Left cardiac atrium (tissue), 4 donors: Measurements from ENCODE around the gene KIF18B. TPM values are rescaled to one million over a fixed set of nuclear protein-coding genes. Genes with fewer than 3 reads are reported as not detected.

Experiments
- ATAC-seq, 2 donors: fragments of 200-7000 bp; cut with Tn5 transposase; one replicate each; pipeline ENCODE4 v1.9.1; 2020; ENCODE audit warnings: mild to moderate bottlenecking in 2 of 2, moderate library complexity in 2 of 2
- DNase-seq: peaks from one replicate; pipeline ENCODE4 v3.0.0-alpha.2; 2020
- intact Hi-C, 2 donors: fragments of 100-400 bp; cut with DNase I; formaldehyde crosslinking; loops; one replicate each; pipeline versions ENCODE4 v1.14.1 to v1.15.1; 2022 to 2023
- total RNA-seq, 2 donors: library from RNA; stranded (reverse); fragmentation: NEBNext Ultra II Directional; extraction: Animal tissue kit (Norgen Biotek cat#: 25700); gene quantifications; one replicate each; pipeline ENCODE4 v1.2.1, GENCODE V29; 2021
- donor health status: DM: no; HTN: yes; CAD: no.
- donor health status: DM: no; HTN: yes; CAD: no; lungs with severe emphysema.
- donor health status: DM: yes; HTN: yes; CAD: no.
- donor health status: Dilated cardiomyopathy.

The KIF18B gene
- total RNA-seq, 2 donors from 2014 or later: 0.16 to 0.85 TPM

DNA sequence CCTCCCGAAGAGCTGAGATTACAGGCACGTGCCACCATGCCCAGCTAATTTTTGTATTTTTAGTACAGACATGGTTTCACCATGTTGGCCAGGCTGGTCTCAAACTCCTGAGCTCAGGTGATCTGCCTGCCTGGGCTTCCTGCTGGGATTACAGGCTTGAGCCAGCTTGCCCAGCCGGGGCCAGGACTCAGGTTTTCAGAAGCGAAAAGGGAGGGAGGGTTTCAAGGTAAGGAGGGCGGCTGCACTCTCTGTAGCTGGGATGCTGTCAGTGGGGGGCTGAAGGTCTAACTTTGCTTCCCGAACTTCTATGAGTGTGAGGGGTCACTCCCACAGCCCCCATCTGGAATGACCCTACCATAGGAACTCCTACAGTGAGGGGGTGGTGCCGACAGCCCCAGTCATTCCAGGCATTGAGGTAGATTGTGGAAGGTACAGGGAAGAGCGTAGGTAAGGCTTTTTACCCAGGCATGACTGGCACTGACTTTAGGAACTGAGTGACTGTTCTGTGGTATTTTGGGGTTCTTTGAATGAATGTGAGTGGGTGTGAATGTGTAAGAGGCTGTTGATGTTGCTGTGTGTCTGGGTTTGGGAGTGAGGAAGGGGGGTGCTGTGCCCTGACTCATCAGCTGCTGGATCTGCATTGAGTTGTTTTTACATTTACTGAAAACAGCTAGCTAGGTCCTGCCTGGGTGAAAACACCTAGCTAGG is 24.4 kb upstream of the KIF18B start:
- ATAC-seq: peak in 1 of 2 donors; percentile 8
- no peak for DNase-seq
- intact Hi-C loops: no loop called here

DNA sequence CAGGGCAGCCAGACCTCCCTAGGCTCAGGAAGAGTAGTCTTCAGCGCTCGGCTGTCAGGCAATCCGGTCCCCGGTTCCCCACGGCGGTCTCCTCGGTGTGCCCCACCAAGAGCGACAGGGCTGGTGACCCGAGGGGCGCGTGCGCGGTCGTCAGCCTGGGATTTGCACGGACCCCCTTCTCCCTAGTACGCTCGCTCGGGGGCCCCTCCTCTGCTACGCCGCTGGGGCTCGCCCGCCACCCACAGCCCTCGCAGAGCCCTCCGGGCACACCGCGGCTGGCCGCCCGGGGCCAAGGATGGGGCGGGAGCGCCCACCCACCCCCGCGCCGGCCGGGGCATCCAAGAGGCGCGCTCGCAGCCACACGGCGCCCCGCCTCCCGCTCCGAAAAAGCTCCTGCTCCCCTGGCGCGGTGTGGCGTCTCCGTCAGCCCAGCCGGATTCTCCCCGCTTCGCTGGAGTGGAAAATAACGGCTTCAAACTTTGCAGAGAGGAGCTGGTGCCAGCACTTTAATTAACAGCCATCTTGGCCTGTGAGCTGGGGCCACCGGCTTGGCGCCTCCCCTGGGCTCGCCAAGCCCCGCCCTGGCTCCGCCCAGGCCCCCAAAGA is 22.7 kb upstream of the KIF18B start:
- intact Hi-C loops: no loop called here
- peak; percentile 21 to 33 for ATAC-seq
- DNase-seq: peak; percentile 49

DNA sequence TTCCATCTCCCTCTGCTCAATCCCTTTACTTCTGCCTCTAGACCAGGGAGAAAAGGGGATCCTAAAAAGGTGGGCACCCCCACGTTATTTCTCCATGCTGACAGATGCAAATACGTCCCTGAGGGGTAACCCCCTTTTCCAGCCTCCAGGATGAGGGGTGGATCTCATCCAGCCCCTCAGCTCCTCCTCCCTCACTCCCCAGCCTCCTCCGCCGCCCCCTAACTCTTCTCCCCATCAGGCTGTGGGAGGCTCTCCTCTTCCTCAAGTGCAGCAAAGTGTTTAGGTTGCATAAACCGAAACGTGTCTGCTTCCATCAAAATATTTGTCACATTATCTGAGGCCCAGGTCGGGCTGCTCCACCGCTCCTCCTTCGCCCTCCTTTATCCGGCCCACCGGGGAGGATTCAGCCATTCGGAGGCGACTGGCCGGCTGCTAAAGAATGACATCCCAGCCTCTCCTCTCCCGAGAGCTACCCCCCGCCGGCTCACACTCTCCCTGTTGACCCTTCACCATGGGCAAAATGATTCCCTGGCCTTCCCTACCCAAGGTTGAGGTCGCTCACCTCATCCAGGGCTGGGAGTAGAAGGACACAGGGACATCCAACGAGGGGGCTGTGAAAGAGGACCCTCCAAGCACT is 21.7 kb upstream of the KIF18B start:
- DNase-seq (no peak), ATAC-seq (no peak)
- intact Hi-C loops: no loop called here

GRCh38 chr17:44968225-44969143 is 20.9 kb upstream of the KIF18B start, which contains the start of gene C1QL1:
Gene C1QL1 (minus strand): TSS chr17:44968303. CDS start chr17:44968048, 255 bp downstream.
- peak; percentile 96 to 98 for ATAC-seq
- DNase-seq: peak; percentile 94
- intact Hi-C loops: no loop called here

DNA sequence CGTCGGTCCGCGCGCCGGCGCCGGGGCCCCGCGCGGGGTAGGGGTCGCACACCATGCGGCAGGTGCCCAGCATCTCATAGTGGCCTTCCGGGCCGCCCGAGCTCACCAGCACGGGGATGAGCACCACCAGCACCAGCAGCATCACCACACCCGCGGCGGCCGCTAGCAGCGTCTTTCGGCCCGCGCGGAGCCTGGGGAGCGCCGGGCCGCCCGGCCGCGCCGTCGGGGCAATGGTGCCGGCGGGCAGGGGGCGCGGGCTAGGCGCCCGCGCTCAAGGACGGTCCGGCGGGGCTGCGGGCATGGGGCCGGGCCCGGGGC is 20.3 kb upstream of the KIF18B start:
- ATAC-seq: no peak
- intact Hi-C loops: no loop called here
- no peak for DNase-seq

DNA sequence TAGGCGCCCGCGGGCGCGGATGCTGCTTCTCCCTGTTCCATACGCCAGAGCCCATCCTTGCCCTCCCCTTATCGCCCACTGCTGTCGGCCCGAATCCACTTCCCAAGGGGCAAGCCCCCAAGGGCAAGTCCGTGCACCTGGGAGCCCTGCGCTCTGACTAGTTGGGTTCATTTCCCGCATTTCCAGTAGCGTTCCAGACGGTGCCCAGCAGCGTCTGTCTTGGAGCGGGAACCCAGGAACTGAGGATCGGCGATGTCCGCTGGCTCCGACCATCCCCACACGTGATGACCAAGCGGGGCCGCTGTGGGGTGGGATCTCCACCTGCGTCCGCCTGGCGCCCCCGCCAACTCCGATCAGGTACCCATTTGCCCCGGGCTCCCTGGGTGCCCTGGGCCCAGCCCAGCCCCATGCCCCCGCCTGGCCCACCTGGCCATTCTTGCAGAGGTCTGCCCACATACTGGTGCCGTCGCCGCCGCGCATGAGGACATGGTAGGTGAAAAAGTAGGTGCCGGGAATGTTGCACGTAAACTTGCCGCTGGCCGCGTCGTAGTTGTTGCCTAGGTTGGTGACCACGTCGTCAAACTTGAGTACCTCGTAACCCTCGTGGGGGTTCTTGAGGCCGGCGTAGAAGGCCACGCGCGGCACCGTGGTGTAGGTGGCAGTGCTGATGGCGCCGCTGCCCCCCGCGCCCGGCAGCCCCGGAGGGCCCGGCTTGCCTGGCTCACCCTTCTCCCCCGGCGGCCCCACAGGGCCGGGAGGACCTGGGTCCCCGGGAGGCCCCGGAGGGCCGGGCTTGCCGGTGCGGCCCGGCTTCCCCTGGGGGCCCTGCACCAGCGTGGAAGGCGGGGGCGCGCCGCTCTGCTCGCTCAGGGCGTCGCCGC is 19.7 kb upstream of the KIF18B start:
- intact Hi-C loops: no loop called here
- ATAC-seq (no peak), DNase-seq (no peak)

DNA sequence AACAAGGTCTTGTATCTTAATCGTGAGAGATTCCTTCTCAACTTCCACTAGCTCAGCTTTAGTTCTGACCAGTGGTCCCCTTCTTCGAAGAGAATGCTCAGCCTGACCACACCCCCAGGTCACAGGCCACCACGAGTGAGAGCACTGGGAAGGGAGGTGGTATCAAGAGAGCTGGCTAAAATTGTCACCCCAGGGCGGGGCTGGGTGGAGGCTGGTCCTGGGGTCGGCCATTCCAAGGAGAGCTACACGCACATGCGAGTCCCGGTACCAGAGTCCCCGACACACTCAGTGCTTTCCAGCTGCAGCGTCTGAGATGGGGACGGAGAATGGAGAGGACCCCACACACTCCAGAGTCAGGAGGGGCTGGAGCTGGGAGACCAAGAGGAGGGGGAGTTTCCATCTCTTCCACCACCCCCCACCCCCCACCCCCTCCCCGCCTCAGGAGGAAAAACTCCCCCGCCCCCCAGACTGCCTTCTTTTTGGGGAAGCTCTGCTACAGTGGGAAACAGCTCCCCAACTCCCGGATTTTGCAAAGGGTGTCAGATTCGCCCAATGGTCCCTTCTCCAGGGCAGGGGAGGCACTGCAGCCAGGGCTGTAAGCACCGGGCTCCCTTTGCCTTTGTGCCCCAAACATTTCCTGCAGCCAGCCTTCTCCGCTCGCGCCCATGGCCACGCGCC is 18.9 kb upstream of the KIF18B start:
- ATAC-seq (no peak), DNase-seq (no peak)
- intact Hi-C loops: no loop called here

- intact Hi-C loops: no loop called here
- DNase-seq (no peak), ATAC-seq (no peak)
Observed at GRCh38 chr17:44965481-44966234, 18.1 kb upstream of the KIF18B start.

DNA sequence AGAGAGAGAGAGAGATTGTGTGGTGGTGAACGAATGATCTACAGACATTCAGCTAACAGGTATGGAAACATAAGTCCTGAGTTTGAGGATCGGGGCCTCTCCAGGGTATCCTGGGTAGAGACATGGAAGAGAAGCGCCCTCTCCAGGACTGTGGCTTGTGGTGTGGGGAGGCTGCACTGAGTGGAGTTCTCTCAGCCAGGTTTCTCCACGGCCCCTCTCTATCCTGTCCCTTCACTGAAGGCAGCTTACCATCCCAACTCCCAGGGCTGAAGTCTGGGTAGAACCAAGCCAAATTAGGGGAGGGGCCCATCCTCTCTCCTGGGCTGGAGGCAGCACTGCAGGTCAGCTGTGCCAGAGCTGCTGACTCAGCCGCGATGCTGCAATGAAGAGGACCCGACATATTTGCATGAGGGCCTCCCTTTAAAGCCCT is 14.4 kb upstream of the KIF18B start:
- intact Hi-C loops: no loop called here
- DNase-seq (no peak), ATAC-seq (peak in 1 of 2 donors; percentile 58)

GRCh38 chr17:44960691-44961090 is 13.1 kb upstream of the KIF18B start:
- DNase-seq (no peak), ATAC-seq (peak in 1 of 2 donors; percentile 30)
- intact Hi-C loops: no loop called here

- DNase-seq (no peak), ATAC-seq (peak in 1 of 2 donors; percentile 35)
- intact Hi-C loops: no loop called here
Observed at GRCh38 chr17:44959821-44960531, 12.4 kb upstream of the KIF18B start.

DNA sequence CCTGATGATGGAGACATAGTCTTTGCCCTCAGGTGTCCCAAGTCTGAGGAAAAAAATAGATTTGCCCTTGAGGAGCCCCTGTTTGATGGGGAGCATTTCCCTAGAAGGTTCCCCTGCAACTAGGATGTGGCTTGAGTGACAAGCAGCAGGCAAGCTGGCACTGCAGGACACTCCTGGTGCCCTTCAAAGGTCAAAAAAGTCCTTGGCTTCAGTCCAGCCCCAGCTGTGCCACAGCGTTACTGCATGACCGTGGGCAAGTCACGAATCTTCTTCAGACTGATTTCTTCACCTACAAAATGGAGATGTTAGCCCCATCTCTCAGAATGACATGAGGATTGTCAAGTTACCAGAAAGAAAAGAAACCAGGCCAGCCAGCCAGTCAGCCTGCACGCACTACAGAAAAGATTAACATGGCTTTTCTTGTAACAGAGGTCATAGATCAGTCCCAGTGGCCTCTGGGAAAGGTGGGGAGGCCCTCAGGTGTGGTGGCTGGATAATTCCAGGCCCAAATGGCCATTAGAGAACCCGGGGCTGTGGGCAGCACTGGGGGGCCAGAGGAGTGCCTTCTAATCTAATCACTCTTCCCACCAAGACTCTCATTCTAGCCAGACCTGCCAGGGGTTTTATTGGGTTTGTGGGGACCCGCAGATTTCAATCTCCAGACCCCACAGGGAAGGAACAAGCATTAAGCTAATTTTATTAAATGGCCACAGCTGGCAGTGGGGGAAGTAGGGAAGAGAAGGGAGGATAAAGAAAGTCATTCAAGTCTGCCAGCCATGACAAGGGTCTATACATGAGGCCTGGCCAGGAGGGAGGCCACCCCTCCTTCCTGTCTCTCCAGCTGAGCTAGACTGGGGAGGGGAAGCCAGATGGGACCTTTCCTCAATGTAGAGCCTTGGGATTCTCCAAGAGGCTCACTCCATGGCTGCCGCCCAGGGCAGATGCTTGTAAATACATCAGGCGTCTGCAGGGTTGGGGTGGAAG is 9.7 kb upstream of the KIF18B start:
- DNase-seq: no peak
- ATAC-seq: no peak
- intact Hi-C loops: no loop called here

GRCh38 chr17:44955674-44956425 is 8.3 kb upstream of the KIF18B start:
- DNase-seq (no peak), ATAC-seq (no peak)
- intact Hi-C loops: no loop called here

- ATAC-seq: no peak
- intact Hi-C loops: no loop called here
- DNase-seq: no peak
Observed at GRCh38 chr17:44952946-44953475, 5.4 kb upstream of the KIF18B start.
